Measurements from ENCODE around the gene AGPAT1. TPM values are rescaled to one million over a fixed set of nuclear protein-coding genes. Genes with fewer than 3 reads are reported as not detected.

Gene AGPAT1
- total and polyA plus RNA-seq, 2 of the 8 experiments (the other 6 are each of a cell fraction or from before 2014, with no cell fraction given): 96.0 to 222 TPM

DNA sequence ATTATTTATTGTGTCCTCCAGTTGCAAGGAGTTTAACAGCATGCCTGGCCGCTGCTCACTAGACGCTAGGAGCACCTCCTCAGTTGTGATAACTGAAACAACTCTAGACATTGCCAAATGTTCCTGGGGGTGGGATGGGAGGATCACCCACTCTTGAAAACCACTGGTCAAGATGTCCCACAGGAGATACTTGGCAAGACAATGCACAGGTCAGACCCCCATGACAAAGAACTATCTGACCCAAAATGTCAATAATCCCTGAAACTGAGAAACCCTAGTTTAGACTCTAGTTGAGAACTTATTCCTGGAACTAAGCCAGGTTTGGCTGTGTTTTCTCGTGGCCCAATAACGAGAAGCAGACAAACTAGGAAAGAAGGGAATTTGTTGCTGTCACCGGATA lies 36.3 kb downstream of the AGPAT1 start (continued):
- TF ChIP-seq CHD7 (IDR thresholded peaks at IDR 0.05; ENCODE audit: insufficient replicate concordance, low read length) (no peak), RFX5 (IDR thresholded peaks at IDR 0.05; ENCODE audit: borderline replicate concordance, low read depth, low read length) (no peak), JUN (IDR thresholded peaks at IDR 0.05; ENCODE audit: low read depth, low read length) (no peak)
